Common myeloid progenitor, CD34-positive (primary cell): ENCODE data around the gene SLC49A4.
A peak's percentile ranks its signal among the peaks of the same experiment; 100 is the strongest.

ENCODE experiments used
- CTCF ChIA-PET: fragments of 350-600 bp; sonication (Branson Sonifier 250); formaldehyde crosslinking; loops from one replicate; lab custom pipeline; 2021; ENCODE audit warnings: antibody characterized with exemption; lab: Charles Lee
- POLR2A ChIA-PET: fragments of 350-600 bp; sonication (Branson Sonifier 250); formaldehyde crosslinking; loops from one replicate; lab custom pipeline; 2021; ENCODE audit warnings: antibody characterized with exemption; lab: Charles Lee
- DNase-seq, 3 donors: peaks; one replicate each; pipeline versions ENCODE4 v3.0.0 to v3.0.0-alpha.2; 2013
- H3K27ac ChIP-seq, 2 experiments: 1 replicate in 1 of 2; 2 replicates in 1 of 2; pipeline ENCODE4 v1.7.0; 2013; ENCODE audit warnings: inconsistent platforms in 2 of 2, low read length in 2 of 2, mild to moderate bottlenecking in 2 of 2, low read depth in 1 of 2, moderate library complexity in 1 of 2; ENCODE audit not compliant: severe bottlenecking in 2 of 2, insufficient read depth in 1 of 2, poor library complexity in 1 of 2
- H3K27me3 ChIP-seq, 5 experiments: replicated peaks in 2 of 5; 1 replicate in 3 of 5; 2 replicates in 2 of 5; pipeline versions ENCODE4 v1.6.1 to v1.7.0; 2013; ENCODE audit warnings: low read length in 4 of 5, mild to moderate bottlenecking in 2 of 5, moderate library complexity in 2 of 5, inconsistent platforms in 1 of 5; ENCODE audit not compliant: insufficient read depth in 5 of 5, control insufficient read depth in 4 of 5
- H3K36me3 ChIP-seq, 4 experiments: 1 replicate in 2 of 4; 2 replicates in 2 of 4; pipeline versions ENCODE4 v1.6.1 to v1.7.0; 2013; ENCODE audit warnings: low read length in 3 of 4, control low read depth in 1 of 4, mild to moderate bottlenecking in 1 of 4; ENCODE audit not compliant: control insufficient read depth in 4 of 4, insufficient read depth in 4 of 4
- H3K4me1 ChIP-seq, 4 experiments: 1 replicate in 3 of 4; 2 replicates in 1 of 4; pipeline versions ENCODE4 v1.6.1 to v1.7.1; 2013; ENCODE audit warnings: low read length in 3 of 4, mild to moderate bottlenecking in 3 of 4, control low read depth in 1 of 4, inconsistent platforms in 1 of 4, moderate library complexity in 1 of 4; ENCODE audit not compliant: control insufficient read depth in 4 of 4, insufficient read depth in 4 of 4; ENCODE audit errors: control extremely low read depth in 1 of 4
- H3K4me3 ChIP-seq, 7 experiments: 1 replicate in 4 of 7; 2 replicates in 3 of 7; pipeline versions ENCODE4 v1.5.1 to v1.7.0; 2013; ENCODE audit warnings: mild to moderate bottlenecking in 7 of 7, low read length in 6 of 7, moderate library complexity in 6 of 7, inconsistent platforms in 2 of 7, low read depth in 2 of 7, control low read depth in 1 of 7; ENCODE audit not compliant: insufficient read depth in 4 of 7, control insufficient read depth in 1 of 7; ENCODE audit errors: extremely low read depth in 1 of 7
- H3K9me3 ChIP-seq, 5 experiments: 1 replicate in 4 of 5; 2 replicates in 1 of 5; pipeline versions ENCODE4 v1.6.1 to v1.7.1; 2013; ENCODE audit warnings: low read length in 4 of 5, mild to moderate bottlenecking in 2 of 5, inconsistent platforms in 1 of 5, low read depth in 1 of 5, moderate library complexity in 1 of 5; ENCODE audit not compliant: control insufficient read depth in 4 of 5, insufficient read depth in 2 of 5; ENCODE audit errors: control extremely low read depth in 1 of 5
- WGBS: methylation state at CpG from one replicate; pipeline ENCODE4 v1.1.5; 2013; ENCODE audit not compliant: insufficient coverage; 5-methylcytosine and 5-hydroxymethylcytosine counted together

SLC49A4 gene

GRCh38 chr3:122921791-122922651, 127.2 kb downstream of the SLC49A4 start:
- CTCF ChIA-PET: interaction anchor here (1.0 to 2.0 kb wide), 3 partner anchors 15 to 32 kb away, joined by 3 to 8 read pairs (median 5); no protein-coding TSS in a partner anchor

DNA sequence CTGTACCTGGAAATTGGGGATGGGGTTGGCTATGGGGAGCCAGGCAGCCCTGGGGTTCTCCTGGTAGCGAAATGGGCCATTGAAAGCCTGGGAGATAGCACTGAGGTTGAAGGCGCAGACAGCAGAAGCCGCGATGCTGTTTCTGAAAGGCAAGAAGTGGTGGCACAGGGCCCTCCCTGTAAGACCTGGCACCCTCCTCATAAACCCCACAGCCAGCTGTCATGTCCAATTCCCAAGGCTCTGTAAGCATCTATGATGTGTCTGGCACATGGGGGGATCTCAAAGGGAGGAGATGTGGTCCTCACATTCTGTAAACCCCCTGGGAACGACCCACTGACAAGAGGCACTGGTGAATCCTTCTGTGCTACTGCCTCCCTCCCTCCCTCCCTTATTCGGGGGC, 128.7 kb downstream of the SLC49A4 start:
- Histone ChIP-seq H3K9me3 (no peaks in the 10 kb centered on the region), H3K36me3 (no peaks in the 10 kb centered on the region), H3K27ac (no peak overlapping the region), H3K4me3 (no peak overlapping the region), H3K4me1 (peaks cover 0 to 12% (median 10%) of the 10 kb centered on the region in 4 experiments), H3K27me3 (peaks cover 5 to 56% (median 25%) of the 10 kb centered on the region in 5 experiments)
- ChIA-PET POLR2A (no interaction called here), CTCF (interaction anchor here (0.8 to 2.4 kb wide), 3 partner anchors 11 to 34 kb away, joined by 4 to 11 read pairs (median 8); no protein-coding TSS in a partner anchor)
- 98% methylated on average over 6 of the region's 6 CpGs for WGBS
- no peak for DNase-seq

More at GRCh38 chr3:122921791-122922651, 127.2 kb downstream of the SLC49A4 start:
- Histone ChIP-seq H3K27ac (no peak overlapping the region), H3K4me1 (peaks cover 0 to 12% (median 10%) of the 10 kb centered on the region in 4 experiments), H3K4me3 (peak overlapping the region in 6 of 7 experiments; percentile 17 to 61 (median 48)), H3K9me3 (no peaks in the 10 kb centered on the region), H3K36me3 (no peaks in the 10 kb centered on the region), H3K27me3 (peaks cover 5 to 54% (median 27%) of the 10 kb centered on the region in 5 experiments)
- POLR2A ChIA-PET: no interaction called here
- 3% methylated on average over 55 of the region's 68 CpGs for WGBS
- peak; percentile 63 to 82 (median 80) for DNase-seq

DNA sequence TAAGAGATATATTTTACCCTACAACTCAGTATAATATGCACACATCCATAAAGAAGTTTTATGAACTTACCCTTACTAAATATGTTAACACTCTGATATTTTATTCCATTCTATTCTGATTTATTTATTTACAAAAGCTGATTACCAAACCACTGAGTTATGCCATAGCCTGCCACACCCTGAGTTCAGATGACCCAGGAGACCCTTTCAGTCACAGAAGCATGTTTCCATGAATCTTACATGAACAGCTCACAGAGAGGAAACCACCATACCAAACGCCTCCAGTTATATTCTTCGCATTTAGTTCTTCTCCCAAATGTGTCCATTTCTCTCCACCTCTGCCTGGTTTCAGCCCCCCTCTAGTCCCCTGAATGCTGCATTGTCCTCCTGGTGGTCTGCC, 129.2 kb downstream of the SLC49A4 start:
- ChIA-PET CTCF (interaction anchor here (2.4 to 2.8 kb wide), 2 partner anchors 10 to 13 kb away, joined by 9 to 11 read pairs; no protein-coding TSS in a partner anchor), POLR2A (no interaction called here)
- Histone ChIP-seq H3K9me3 (no peaks in the 10 kb centered on the region), H3K27me3 (peaks cover 5 to 56% (median 25%) of the 10 kb centered on the region in 5 experiments), H3K4me1 (peaks cover 0 to 12% (median 10%) of the 10 kb centered on the region in 4 experiments), H3K27ac (no peak overlapping the region), H3K36me3 (no peaks in the 10 kb centered on the region), H3K4me3 (no peak overlapping the region)
- DNase-seq: no peak
- 80% methylated on average over 2 of the region's 2 CpGs for WGBS

DNA sequence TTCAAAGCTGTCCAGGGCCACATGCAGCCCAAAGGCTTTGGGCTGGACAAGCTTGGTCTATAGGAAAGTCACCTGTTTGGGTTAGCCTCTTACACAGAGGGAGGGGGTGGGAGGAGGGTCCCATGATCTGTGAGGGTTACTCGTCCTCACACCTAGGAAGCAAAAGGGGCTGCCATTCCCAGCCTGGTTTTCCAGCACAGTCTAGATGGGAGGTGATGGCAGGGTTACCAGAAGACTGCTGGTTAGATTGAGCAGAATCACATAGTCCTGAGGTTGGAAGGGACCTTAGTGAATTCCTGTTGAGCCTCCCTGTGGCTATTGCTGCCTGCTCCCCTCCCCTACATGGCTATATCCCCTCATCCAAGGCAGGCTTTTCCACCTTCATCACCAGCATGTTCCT, 130.9 kb downstream of the SLC49A4 start:
- no peaks in the 10 kb centered on the region for H3K9me3 ChIP-seq
- ChIA-PET POLR2A (no interaction called here), CTCF (interaction anchor here (1.3 to 2.8 kb wide), 3 partner anchors 11 to 17 kb away, joined by 3 to 9 read pairs (median 4); no protein-coding TSS in a partner anchor)
- H3K27ac ChIP-seq: no peak overlapping the region
- H3K36me3 ChIP-seq: no peaks in the 10 kb centered on the region
- peaks cover 0 to 12% (median 10%) of the 10 kb centered on the region in 4 experiments for H3K4me1 ChIP-seq
- H3K27me3 ChIP-seq: peaks cover 5 to 43% (median 22%) of the 10 kb centered on the region in 5 experiments
- 100% methylated on average over 1 of the region's 1 CpG for WGBS
- H3K4me3 ChIP-seq: no peak overlapping the region
- DNase-seq: no peak

- Histone ChIP-seq H3K27me3 (peaks cover 2 to 37% (median 18%) of the 10 kb centered on the region in 5 experiments), H3K9me3 (no peaks in the 10 kb centered on the region), H3K36me3 (no peaks in the 10 kb centered on the region), H3K4me1 (peaks cover 0 to 12% (median 10%) of the 10 kb centered on the region in 4 experiments), H3K27ac (no peak overlapping the region), H3K4me3 (no peak overlapping the region)
- 92% methylated on average over 20 of the region's 20 CpGs for whole genome bisulfite sequencing
- ChIA-PET CTCF (interaction anchor here (1.3 to 2.8 kb wide), 3 partner anchors 11 to 16 kb away, joined by 3 to 9 read pairs (median 4); no protein-coding TSS in a partner anchor), POLR2A (interaction anchor here (1.2 kb wide), 1 partner anchor 10 kb away, joined by 3 read pairs; no protein-coding TSS in a partner anchor)
- no peak for DNase-seq
These were observed 131.5 kb downstream of the SLC49A4 start for GRCh38 chr3:122926322-122926721.

DNA sequence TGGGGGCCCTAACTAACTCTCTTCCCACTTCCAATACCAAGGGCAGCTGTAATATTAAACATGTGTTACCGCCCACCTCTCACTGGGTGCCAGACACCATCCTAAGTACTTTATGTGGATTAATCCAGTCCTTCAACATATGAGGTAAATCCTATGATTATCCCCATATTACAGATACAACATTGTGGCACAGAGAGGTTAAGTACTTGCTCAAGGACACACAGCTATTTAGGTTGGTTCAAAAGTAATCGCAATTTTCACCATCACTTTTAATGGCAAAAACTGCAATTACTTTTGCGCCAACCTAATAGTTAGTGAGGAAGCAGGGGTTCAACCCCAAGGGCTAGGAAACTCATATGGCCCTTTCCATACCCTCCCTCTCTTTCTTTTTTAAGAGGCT, 131.9 kb downstream of the SLC49A4 start:
- 100% methylated on average over 1 of the region's 3 CpGs for WGBS
- no peak for DNase-seq
- ChIA-PET CTCF (interaction anchor here (2.8 kb wide), 1 partner anchor 10 kb away, joined by 9 read pairs; no protein-coding TSS in a partner anchor), POLR2A (interaction anchor here (1.2 kb wide), 1 partner anchor 10 kb away, joined by 3 read pairs; no protein-coding TSS in a partner anchor)
- Histone ChIP-seq H3K4me1 (peaks cover 0 to 7% (median 5%) of the 10 kb centered on the region in 4 experiments), H3K9me3 (no peaks in the 10 kb centered on the region), H3K36me3 (no peaks in the 10 kb centered on the region), H3K27me3 (peaks cover 0 to 32% (median 14%) of the 10 kb centered on the region in 5 experiments), H3K27ac (no peak overlapping the region), H3K4me3 (no peak overlapping the region)
